Common myeloid progenitor, CD34-positive (primary cell): ENCODE measurements around the gene SLC11A1.

Experiments
- CTCF ChIA-PET: fragments of 350-600 bp; sonication (Branson Sonifier 250); formaldehyde crosslinking; loops from one replicate; lab custom pipeline; 2021; ENCODE audit warnings: antibody characterized with exemption; lab: Charles Lee
- POLR2A ChIA-PET: fragments of 350-600 bp; sonication (Branson Sonifier 250); formaldehyde crosslinking; loops from one replicate; lab custom pipeline; 2021; ENCODE audit warnings: antibody characterized with exemption; lab: Charles Lee
- DNase-seq, 3 donors: peaks; one replicate each; pipeline versions ENCODE4 v3.0.0 to v3.0.0-alpha.2; 2013
- H3K27ac ChIP-seq, 2 experiments: 1 replicate in 1 of 2; 2 replicates in 1 of 2; pipeline ENCODE4 v1.7.0; 2013; ENCODE audit warnings: inconsistent platforms in 2 of 2, low read length in 2 of 2, mild to moderate bottlenecking in 2 of 2, low read depth in 1 of 2, moderate library complexity in 1 of 2; ENCODE audit not compliant: severe bottlenecking in 2 of 2, insufficient read depth in 1 of 2, poor library complexity in 1 of 2
- H3K27me3 ChIP-seq, 5 experiments: replicated peaks in 2 of 5; 1 replicate in 3 of 5; 2 replicates in 2 of 5; pipeline versions ENCODE4 v1.6.1 to v1.7.0; 2013; ENCODE audit warnings: low read length in 4 of 5, mild to moderate bottlenecking in 2 of 5, moderate library complexity in 2 of 5, inconsistent platforms in 1 of 5; ENCODE audit not compliant: insufficient read depth in 5 of 5, control insufficient read depth in 4 of 5
- H3K36me3 ChIP-seq, 4 experiments: 1 replicate in 2 of 4; 2 replicates in 2 of 4; pipeline versions ENCODE4 v1.6.1 to v1.7.0; 2013; ENCODE audit warnings: low read length in 3 of 4, control low read depth in 1 of 4, mild to moderate bottlenecking in 1 of 4; ENCODE audit not compliant: control insufficient read depth in 4 of 4, insufficient read depth in 4 of 4
- H3K4me1 ChIP-seq, 4 experiments: 1 replicate in 3 of 4; 2 replicates in 1 of 4; pipeline versions ENCODE4 v1.6.1 to v1.7.1; 2013; ENCODE audit warnings: low read length in 3 of 4, mild to moderate bottlenecking in 3 of 4, control low read depth in 1 of 4, inconsistent platforms in 1 of 4, moderate library complexity in 1 of 4; ENCODE audit not compliant: control insufficient read depth in 4 of 4, insufficient read depth in 4 of 4; ENCODE audit errors: control extremely low read depth in 1 of 4
- H3K4me3 ChIP-seq, 7 experiments: 1 replicate in 4 of 7; 2 replicates in 3 of 7; pipeline versions ENCODE4 v1.5.1 to v1.7.0; 2013; ENCODE audit warnings: mild to moderate bottlenecking in 7 of 7, low read length in 6 of 7, moderate library complexity in 6 of 7, inconsistent platforms in 2 of 7, low read depth in 2 of 7, control low read depth in 1 of 7; ENCODE audit not compliant: insufficient read depth in 4 of 7, control insufficient read depth in 1 of 7; ENCODE audit errors: extremely low read depth in 1 of 7
- H3K9me3 ChIP-seq, 5 experiments: 1 replicate in 4 of 5; 2 replicates in 1 of 5; pipeline versions ENCODE4 v1.6.1 to v1.7.1; 2013; ENCODE audit warnings: low read length in 4 of 5, mild to moderate bottlenecking in 2 of 5, inconsistent platforms in 1 of 5, low read depth in 1 of 5, moderate library complexity in 1 of 5; ENCODE audit not compliant: control insufficient read depth in 4 of 5, insufficient read depth in 2 of 5; ENCODE audit errors: control extremely low read depth in 1 of 5
- WGBS: methylation state at CpG from one replicate; pipeline ENCODE4 v1.1.5; 2013; ENCODE audit not compliant: insufficient coverage; 5-methylcytosine and 5-hydroxymethylcytosine counted together

The SLC11A1 gene

GRCh38 chr2:218406949-218407618 is 25.0 kb downstream of the SLC11A1 start:
- H3K36me3 ChIP-seq = peaks cover 0 to 32% (median 24%) of the 10 kb centered on the region in 4 experiments
- H3K4me1 ChIP-seq = peaks cover 5 to 55% (median 48%) of the 10 kb centered on the region in 4 experiments
- H3K9me3 ChIP-seq = no peaks in the 10 kb centered on the region
- CTCF ChIA-PET = interaction anchor here (0.6 to 4.3 kb wide), 4 partner anchors 33 to 124 kb away, joined by 3 to 27 read pairs (median 3); no protein-coding TSS in a partner anchor
- H3K4me3 ChIP-seq = peak overlapping the region; percentile 21 to 77 (median 59)
- POLR2A ChIA-PET = interaction anchor here (0.6 to 2.8 kb wide), 5 partner anchors 9 to 127 kb away, joined by 3 to 15 read pairs (median 4); no protein-coding TSS in a partner anchor
- peak overlapping the region; percentile 33 to 70 for H3K27ac ChIP-seq
- peak; percentile 61 to 80 (median 74) for DNase-seq
- WGBS = 0% methylated on average over 6 of the region's 13 CpGs
- no peaks in the 10 kb centered on the region for H3K27me3 ChIP-seq

DNA sequence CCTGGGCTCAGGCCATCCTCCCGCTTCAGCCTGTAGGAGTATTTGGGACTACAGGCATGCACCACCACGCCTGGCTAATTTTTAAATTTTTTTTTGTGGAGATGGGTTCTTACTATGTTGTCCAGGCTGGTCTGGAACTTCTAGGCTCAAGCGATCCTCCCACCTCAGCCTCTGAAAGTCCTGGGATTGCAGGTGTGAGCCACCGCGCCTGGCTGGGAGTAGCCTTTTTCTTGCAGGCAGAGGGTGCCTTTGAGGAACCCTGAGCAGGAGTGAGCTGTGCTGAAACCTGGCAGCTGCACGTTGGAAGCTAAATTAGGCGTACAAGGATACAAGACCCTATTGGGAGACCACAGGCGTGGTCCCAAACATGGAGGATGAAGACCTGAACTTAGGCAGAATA is 25.6 kb downstream of the SLC11A1 start:
- 84% methylated on average over 7 of the region's 8 CpGs for WGBS
- H3K27ac ChIP-seq = peak overlapping the region in 1 of 2 experiments; percentile 43
- DNase-seq = no peak
- H3K4me3 ChIP-seq = no peak overlapping the region
- peaks cover 5 to 53% (median 46%) of the 10 kb centered on the region in 4 experiments for H3K4me1 ChIP-seq
- no peaks in the 10 kb centered on the region for H3K9me3 ChIP-seq
- H3K27me3 ChIP-seq = no peaks in the 10 kb centered on the region
- CTCF ChIA-PET = interaction anchor here (1.0 to 4.3 kb wide), 4 partner anchors 58 to 137 kb away, joined by 3 to 27 read pairs (median 4); partner anchors contain the start of gene PNKD
- H3K36me3 ChIP-seq = peaks cover 0 to 26% (median 19%) of the 10 kb centered on the region in 4 experiments
- POLR2A ChIA-PET = interaction anchor here (2.8 kb wide), 1 partner anchor 11 kb away, joined by 15 read pairs; no protein-coding TSS in a partner anchor

GRCh38 chr2:218418321-218418716 is 36.2 kb downstream of the SLC11A1 start:
- H3K4me3 ChIP-seq = no peak overlapping the region
- 100% methylated on average over 5 of the region's 5 CpGs for WGBS
- no peaks in the 10 kb centered on the region for H3K27me3 ChIP-seq
- no peaks in the 10 kb centered on the region for H3K36me3 ChIP-seq
- H3K4me1 ChIP-seq = no peaks in the 10 kb centered on the region
- POLR2A ChIA-PET = no interaction called here
- CTCF ChIA-PET = interaction anchor here (0.6 kb wide), 1 partner anchor 146 kb away, joined by 3 read pairs; no protein-coding TSS in a partner anchor
- no peaks in the 10 kb centered on the region for H3K9me3 ChIP-seq
- DNase-seq = no peak
- H3K27ac ChIP-seq = no peak overlapping the region

- Histone ChIP-seq H3K9me3 (no peaks in the 10 kb centered on the region), H3K27me3 (no peaks in the 10 kb centered on the region), H3K36me3 (no peaks in the 10 kb centered on the region), H3K4me1 (no peaks in the 10 kb centered on the region), H3K27ac (no peak within 1 kb of the TSS), H3K4me3 (no peak within 1 kb of the TSS)
- DNase-seq = no peak
- ChIA-PET CTCF (no interaction called here), POLR2A (no interaction called here)
- WGBS = 100% methylated on average over 8 of the region's 9 CpGs
Observed at GRCh38 chr2:218418717-218419458, 36.8 kb downstream of the SLC11A1 start, which contains the start of gene VIL1. VIL1 (plus strand) TSS chr2:218419123; CDS start chr2:218423779, 4,656 bp downstream.

- CTCF ChIA-PET = no interaction called here
- Histone ChIP-seq H3K4me3 (no peak overlapping the region), H3K27me3 (no peaks in the 10 kb centered on the region), H3K9me3 (no peaks in the 10 kb centered on the region), H3K4me1 (peaks cover 0 to 4% (median 0%) of the 10 kb centered on the region in 4 experiments), H3K36me3 (no peaks in the 10 kb centered on the region), H3K27ac (no peak overlapping the region)
- 97% methylated on average over 6 of the region's 7 CpGs for WGBS
- DNase-seq = no peak
- POLR2A ChIA-PET = no interaction called here
Observed at GRCh38 chr2:218419630-218420216, 37.6 kb downstream of the SLC11A1 start.

GRCh38 chr2:218421027-218421426 is 39.0 kb downstream of the SLC11A1 start:
- 100% methylated on average over 2 of the region's 2 CpGs for WGBS
- Histone ChIP-seq H3K4me1 (peaks cover 0 to 4% (median 0%) of the 10 kb centered on the region in 4 experiments), H3K27me3 (no peaks in the 10 kb centered on the region), H3K4me3 (no peak overlapping the region), H3K36me3 (no peaks in the 10 kb centered on the region), H3K27ac (no peak overlapping the region), H3K9me3 (no peaks in the 10 kb centered on the region)
- CTCF ChIA-PET = interaction anchor here (1.4 kb wide), 1 partner anchor 10 kb away, joined by 4 read pairs; no protein-coding TSS in a partner anchor
- no peak for DNase-seq
- POLR2A ChIA-PET = no interaction called here
